GM12872 (cell line): Measurements from ENCODE around the gene SNN.

Experiments used
- TF ChIP-seq, protein P1 (sequence below): IDR thresholded peaks from 3 replicates; pipeline ENCODE4 v1.5.1; 2011; ENCODE audit warnings: low read depth, mild to moderate bottlenecking, low read length, moderate library complexity; ENCODE audit not compliant: insufficient read depth

The SNN gene

DNA sequence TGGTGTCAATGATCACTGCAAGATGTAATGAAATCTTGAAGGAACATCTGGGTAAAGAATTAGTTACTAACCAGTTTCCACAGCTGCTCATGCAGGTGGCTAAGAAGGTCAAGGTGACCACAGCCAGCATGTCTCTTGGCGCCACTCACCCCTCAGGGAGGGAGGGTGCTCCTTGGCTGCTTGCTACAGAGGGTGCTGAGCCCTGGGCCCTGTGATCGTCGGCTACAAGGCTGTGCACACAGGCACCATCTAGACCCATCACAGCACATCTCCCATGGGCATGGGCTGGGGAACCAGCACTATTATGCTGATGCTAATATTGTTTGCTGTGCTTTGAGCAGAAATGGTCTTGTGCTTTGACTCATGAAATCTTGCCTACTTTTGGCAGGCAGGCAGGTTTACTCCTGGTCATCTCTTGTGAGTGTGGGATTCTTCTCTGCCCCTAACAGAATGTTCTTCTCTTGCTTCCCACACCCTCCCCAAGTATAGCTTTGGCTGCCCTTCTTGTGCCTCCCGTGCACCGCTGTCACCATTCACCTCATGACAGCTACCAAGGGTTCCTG is 38.0 kb downstream of the SNN start:
- TF ChIP-seq, protein P1, sequence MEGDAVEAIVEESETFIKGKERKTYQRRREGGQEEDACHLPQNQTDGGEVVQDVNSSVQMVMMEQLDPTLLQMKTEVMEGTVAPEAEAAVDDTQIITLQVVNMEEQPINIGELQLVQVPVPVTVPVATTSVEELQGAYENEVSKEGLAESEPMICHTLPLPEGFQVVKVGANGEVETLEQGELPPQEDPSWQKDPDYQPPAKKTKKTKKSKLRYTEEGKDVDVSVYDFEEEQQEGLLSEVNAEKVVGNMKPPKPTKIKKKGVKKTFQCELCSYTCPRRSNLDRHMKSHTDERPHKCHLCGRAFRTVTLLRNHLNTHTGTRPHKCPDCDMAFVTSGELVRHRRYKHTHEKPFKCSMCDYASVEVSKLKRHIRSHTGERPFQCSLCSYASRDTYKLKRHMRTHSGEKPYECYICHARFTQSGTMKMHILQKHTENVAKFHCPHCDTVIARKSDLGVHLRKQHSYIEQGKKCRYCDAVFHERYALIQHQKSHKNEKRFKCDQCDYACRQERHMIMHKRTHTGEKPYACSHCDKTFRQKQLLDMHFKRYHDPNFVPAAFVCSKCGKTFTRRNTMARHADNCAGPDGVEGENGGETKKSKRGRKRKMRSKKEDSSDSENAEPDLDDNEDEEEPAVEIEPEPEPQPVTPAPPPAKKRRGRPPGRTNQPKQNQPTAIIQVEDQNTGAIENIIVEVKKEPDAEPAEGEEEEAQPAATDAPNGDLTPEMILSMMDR: no peak

DNA sequence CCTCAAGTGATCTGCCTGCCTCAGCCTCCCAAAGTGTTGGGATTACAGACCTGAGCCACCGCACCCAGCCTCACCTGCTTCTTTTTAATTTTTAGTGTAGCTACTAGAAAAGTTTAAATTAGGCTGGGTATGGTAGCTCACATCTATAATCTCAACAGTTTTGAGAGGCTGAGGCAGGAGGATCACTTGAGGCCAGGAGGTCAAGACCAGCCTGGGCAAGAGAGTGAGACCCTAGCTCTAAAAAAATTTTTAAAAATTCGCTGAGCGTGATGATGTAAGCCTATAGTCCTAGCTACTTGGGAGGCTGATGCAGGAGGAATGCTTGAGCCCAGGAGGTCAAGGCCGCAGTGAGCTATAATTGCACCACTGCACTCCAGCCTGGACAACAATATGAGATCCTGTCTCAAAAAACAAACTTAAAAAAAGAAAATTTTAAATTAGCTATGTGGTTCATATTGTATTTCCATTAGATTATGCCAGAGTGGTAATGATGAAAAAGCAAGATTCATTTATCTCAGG is 39.5 kb downstream of the SNN start:
- TF ChIP-seq, protein P1: no peak

- TF ChIP-seq, protein P1: no peak
Measured at GRCh38 chr16:11708421-11708820, 40.2 kb downstream of the SNN start.

- TF ChIP-seq, protein P1: no peak
Measured at GRCh38 chr16:11711662-11712061, 43.4 kb downstream of the SNN start.

- TF ChIP-seq, protein P1: no peak
Measured at GRCh38 chr16:11712122-11712521, 43.9 kb downstream of the SNN start.

DNA sequence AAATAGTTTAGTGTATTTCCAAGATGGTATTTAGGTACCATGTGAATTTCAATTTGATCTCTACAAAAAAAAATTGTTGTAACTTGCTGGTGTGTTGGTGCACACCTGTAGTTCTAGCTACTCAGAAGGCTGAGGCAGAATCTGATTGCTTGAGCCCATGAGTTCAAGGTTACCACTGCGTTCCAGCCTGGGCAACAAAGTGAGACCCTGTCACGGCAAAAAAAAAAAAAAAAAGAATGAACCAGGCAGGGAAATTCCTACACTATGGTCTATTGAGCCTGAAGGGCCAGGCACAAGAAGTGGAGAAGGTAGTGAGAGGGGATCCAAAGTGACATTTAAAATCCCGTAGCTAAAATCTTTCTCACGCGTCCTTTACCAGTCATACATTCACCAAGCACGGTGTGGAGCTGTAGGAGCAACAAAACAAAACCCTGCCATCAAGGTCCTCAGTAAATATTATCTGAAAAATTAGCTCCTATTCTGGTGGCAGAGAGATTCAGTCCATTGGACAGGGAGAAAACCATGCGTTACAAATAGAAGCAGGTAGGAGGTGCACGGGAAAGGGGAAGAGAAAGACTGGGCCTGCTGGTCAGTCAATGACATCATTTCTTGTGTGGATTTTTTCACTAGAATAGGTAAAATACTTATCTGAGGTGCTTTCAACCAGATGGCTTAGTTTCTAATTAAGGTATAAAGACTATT is 47.1 kb downstream of the SNN start:
- TF ChIP-seq, protein P1: peak; percentile 22; the same call in 1 of the 3 replicates

- TF ChIP-seq, protein P1: no peak
Measured at GRCh38 chr16:11716336-11716735, 48.1 kb downstream of the SNN start.
